NCI-H345 treated with DMSO at 0.1 percent for 48 hours (cell line): Measurements from ENCODE around the gene MLC1.
"Not testable (repeated sequence)": the region's sequence is repeated elsewhere in the genome, so short reads cannot be mapped to it uniquely, and the experiment has no call there.

ENCODE experiments used
- DNase-seq: peaks from one replicate; lab custom pipeline; 2025; ENCODE audit not compliant: unreplicated experiment; lab: John Stamatoyannopoulos, UW

The MLC1 gene

GRCh38 chr22:50104141-50104544 lies 18.9 kb upstream of the MLC1 start:
- no peak for DNase-seq

DNA sequence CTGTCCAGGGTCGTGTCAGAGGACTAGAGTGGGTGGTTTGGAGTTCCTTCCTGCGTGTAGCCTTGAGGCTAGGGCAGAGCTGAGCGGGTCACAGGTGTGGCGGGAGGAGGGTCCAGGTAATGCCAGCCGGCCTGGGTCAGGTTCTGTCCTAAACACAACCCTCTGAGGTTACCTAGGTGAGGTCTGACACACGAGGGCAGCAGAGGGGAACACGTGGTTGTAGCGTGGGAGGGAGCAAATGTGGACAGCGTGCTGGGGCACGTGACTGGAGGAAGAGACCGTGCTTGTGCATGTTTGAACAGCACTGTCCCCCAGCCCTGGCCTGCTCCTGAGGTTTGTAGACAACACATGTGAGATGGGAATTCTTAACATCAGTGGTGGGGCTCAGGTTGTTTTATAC lies 17.7 kb upstream of the MLC1 start:
- no peak for DNase-seq

DNA sequence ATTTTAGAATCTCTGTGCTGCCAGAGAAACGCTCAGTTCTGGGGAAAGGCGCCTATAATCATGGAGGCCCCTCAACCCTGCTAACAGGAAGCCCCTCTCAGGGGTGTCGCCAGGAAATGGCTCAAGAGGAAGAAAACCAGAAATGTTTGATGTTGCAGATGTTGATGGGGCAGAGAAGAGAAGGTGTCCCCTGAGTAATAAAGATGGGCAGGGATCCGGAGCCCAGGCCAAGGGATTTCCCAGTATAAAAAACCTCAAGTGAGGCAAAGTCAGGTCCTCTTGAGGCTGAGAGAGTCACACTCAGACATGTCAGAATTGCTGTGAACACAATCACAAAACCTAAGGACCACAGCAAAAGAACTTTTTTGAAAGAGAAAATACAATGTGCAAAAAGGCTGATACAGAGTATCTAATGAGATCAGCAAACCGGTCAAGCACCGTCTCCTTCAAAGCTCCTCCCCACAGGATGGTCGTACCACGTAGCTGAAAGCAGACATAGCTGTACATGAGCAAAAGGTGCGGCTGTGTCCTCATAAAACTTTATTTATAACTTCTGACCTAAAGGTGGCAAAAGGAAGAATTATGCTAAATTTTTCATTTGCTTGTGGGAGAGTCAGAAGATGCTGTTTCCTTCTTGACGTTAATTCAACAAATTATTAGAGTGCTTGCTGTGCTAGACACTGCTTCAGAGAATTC lies 16.8 kb upstream of the MLC1 start:
- no peak for DNase-seq

DNA sequence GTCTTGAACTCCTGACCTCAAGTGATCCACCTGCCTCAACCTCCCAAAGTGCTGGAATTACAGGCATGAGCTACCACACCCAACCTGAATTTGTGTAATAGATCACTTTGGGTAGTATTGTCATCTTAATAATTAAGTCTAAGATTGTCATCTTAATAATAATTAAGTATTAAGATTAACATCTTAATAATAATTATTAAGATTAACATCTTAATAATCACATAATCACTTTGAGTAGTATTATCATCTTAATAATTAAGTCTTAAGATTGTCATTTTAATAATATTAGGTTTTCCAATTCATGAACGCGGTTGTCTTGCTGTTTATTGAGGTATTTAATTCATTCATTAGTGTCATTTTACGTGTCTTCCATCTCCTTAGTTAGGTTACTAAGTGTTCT lies 12.8 kb upstream of the MLC1 start:
- DNase-seq: no peak

GRCh38 chr22:50092342-50092741 lies 7.1 kb upstream of the MLC1 start:
- no peak for DNase-seq

DNA sequence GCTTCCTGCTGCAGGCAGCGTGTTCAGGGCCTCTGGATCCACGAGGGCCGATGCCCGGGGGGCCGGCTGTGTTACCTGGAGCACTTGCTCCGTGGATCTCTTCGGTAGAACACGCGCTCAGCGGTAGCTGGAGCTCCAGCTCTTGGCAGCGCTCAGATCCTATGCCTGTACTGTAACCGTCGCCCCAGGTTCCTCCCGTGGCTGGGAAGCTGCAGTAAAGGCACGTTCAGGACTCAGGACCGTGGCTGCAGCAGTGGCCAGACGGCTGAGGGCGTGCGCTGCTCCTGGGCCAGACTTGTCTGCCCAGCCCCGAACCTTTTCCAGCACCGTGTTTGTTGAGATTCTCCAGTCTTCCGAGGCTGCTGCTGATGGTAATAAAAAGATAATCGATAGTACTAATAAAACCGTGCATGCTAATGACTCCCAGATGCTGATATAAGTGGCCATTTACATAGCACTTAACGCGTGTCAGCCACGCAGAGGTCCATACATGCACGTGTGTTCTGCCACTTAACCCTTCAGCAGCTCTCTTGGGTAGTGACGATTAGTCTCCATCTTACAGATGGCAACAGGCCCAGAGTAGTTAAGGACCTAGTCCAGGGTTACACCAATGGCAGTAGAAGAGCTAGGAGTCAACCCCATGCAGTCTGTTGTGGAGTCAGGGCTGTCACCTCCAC lies 6.0 kb upstream of the MLC1 start:
- no peak for DNase-seq

DNA sequence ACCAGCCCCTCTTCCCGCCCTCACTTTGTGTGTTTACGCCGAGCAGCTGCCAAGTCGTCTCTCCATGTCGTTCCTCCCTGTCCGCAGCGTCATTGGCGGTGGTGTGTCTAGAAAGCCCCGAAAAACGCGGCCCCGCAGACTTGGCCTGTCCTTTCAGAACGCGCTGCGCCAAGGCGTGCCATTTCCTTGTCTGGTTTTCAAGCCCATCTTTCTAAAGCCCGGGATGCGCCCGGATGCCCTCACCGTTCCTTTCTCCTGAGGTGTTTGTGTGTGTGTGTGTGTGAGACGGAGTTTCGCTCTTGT lies 5.1 kb upstream of the MLC1 start:
- DNase-seq: no peak

GRCh38 chr22:50089682-50090411 lies 4.6 kb upstream of the MLC1 start, which contains the start of gene MOV10L1:
MOV10L1 (plus strand) TSS chr22:50090006; CDS start chr22:50090089, 83 bp downstream.
- no peak for DNase-seq

DNA sequence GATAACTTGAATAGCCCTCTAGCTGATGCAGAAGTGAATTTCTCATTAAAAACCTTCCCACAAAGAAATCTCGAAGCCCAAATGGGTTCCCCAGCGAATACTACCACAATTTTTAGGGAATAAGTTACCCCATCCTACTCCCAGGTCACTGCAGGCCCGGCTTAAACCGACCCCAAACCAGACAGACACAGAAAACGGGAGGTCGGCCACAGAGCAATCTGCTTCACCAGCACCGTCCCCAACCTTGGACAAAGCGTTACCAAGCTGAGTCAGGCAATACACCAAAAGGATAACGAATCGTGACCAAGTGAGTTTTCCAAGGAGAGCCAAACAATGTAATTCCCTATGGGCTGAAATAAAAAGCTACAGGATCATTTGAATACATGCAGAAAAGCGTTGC lies 4.0 kb upstream of the MLC1 start:
- DNase-seq: no peak

DNA sequence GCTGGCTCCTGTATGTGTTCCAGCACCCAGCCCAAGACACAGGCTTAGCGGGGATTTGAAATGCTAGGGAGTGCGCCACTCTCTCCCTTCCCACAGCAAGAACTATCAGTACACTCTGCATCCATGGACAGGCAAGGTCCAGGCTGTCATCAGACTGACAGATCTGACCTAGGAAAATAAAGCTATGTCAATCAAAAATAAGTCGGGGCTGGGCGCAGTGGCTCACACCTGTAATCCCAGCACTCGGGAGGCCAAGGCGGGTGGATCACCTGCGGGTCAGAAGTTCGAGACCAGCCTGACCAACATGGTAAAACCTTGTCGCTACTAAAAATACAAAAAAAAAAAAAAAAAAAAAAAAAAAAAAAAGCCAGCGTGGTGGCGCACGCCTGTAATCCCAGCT lies 2.9 kb upstream of the MLC1 start:
- DNase-seq: no peak

GRCh38 chr22:50087646-50088045 lies 2.4 kb upstream of the MLC1 start:
- no peak for DNase-seq

DNA sequence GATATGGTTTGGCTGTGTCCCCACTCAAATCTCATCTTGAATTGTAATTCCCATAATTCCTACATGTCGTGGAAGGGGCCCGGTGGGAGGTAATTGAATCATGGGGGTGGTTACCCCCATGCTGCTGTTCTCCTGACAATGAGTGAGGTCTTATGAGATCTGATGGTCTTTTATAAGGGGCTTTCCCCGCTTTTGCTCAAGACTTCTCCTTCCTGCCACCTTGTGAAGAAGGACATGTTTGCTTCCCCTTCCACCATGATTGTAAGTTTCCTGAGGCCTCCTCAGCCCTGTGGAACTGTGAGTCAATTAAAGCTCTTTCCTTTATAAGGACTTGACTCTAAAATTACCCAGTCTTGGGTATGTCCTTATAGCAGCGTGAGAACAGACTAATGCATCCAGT lies 1.7 kb upstream of the MLC1 start:
- not testable (repeated sequence) for DNase-seq

- DNase-seq: no peak
These were observed 1.3 kb upstream of the MLC1 start for GRCh38 chr22:50086526-50086925.

- no peak for DNase-seq
These were observed 608 bp downstream of the MLC1 start for GRCh38 chr22:50084614-50085021.

GRCh38 chr22:50084080-50084477 lies 1.1 kb downstream of the MLC1 start:
- DNase-seq: no peak

DNA sequence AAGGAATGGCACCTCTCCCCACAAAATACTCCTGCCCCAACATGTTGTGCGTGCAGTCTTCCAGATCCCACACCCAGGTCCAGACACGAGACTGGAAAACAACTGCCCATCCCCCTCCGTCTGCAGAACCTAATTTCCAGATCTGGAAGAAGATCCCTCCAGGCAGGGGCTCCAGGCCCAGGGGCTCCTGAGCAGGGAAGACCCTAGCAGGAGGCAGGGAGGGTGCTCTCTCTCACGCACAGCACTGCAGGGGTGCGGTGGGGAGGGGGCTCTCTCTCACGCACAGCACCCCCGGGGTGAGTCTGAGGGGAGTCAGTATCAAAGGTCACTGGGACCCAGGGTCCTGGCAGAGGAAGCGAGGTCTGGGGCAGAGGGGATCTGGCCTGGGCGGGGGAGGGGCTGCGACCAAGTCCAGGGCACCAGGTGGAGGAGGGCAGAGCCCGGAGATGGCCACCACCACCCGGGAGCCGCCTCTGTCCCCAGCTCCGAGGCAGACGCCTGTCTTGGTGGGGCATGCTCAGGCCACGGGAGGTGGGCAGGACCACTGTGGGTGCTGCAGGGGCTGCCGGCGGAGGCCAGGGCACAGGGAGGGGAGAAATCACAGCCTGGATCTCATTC lies 1.7 kb downstream of the MLC1 start:
- DNase-seq: no peak

DNA sequence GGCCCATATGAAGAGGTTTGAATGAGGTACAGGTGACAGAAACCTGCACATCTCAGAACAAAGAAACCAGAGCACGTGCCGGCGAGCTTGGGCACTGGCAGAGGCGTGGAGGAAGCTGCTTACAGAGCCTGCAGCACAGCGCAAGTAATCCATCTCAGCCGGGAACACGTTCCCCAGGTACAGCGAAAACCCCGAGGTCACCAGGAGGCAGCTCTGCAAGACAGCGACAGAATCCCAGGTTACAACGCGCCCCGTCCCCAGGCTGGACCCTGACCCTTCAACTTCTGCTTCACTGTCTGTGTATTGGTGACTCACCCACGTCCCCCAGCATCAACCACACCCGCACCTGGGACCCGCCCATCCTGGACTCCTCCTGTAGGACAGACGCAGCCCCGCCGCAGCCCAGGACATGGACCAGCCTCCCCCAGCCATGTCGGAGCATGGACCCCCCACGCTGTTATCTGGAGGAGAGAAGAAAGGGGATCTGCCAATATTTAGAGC lies 2.2 kb downstream of the MLC1 start:
- DNase-seq: no peak

- no peak for DNase-seq
These were observed 3.0 kb downstream of the MLC1 start for GRCh38 chr22:50082197-50082715.

- DNase-seq: no peak
These were observed 3.6 kb downstream of the MLC1 start for GRCh38 chr22:50081426-50082196.

- no peak for DNase-seq
These were observed 5.2 kb downstream of the MLC1 start for GRCh38 chr22:50080077-50080465.

DNA sequence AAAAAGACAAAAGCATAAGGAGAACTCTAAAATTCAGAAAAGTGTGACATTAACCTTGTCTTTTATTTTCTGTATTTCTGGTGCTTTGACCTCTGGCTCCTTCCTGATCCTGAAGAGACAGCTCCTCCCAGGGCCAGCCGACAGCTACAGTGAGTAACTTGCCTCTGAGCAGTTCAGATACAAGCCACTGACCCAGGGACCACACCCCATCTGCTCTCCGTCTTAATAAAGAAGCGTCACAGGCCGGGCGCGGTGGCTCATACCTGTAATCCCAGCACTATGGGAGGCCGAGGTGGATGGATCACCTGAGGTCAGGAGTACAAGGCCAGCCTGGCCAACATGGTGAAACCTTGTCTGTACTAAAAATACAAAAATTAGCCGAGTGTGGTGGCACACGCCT lies 6.5 kb downstream of the MLC1 start:
- no peak for DNase-seq
